UCSD-AML1 (cell line): Measurements from ENCODE around the gene ADPRS.
A peak's percentile ranks its signal among the peaks of the same experiment; 100 is the strongest.

Source experiments
- DNase-seq: peaks from one replicate; lab custom pipeline; 2025; ENCODE audit not compliant: unreplicated experiment; lab: John Stamatoyannopoulos, UW

ADPRS gene

GRCh38 chr1:36107394-36107793 lies 18.7 kb downstream of the ADPRS start:
- no peak for DNase-seq

- no peak for DNase-seq
These were observed 19.6 kb downstream of the ADPRS start for GRCh38 chr1:36108314-36108713.

DNA sequence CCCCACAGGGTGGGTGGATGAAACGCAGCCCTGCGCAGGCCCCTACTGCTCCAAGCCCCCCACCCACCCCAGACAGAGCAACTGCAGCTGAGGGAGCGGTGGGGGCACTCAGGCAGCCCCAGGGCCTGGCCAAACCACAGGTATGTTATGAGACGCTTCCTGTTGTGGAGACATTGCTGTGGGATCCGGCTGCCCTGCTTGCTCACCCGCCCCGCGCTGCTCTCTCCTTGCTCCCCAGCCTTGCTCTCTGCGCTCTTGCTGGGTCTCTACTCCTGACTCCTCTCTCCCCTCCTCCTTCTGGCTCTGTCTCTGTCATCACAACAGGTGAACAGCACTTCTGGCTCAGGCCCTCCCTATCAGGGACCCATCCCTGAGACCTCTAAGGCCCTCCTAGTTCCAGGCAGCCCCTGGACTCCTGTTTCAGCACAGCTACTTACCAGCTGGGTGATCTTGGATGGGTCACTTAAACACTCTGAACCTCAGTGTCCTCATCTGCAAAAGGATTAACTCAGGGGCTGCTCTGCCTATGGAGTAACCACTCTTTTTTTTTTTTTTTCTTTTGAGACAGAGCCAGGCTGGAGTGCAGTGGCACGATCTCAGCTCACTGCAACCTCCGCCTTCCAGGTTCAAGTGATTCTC lies 20.5 kb downstream of the ADPRS start:
- peak; percentile 22 for DNase-seq

GRCh38 chr1:36111151-36111550 lies 22.5 kb downstream of the ADPRS start:
- no peak for DNase-seq

DNA sequence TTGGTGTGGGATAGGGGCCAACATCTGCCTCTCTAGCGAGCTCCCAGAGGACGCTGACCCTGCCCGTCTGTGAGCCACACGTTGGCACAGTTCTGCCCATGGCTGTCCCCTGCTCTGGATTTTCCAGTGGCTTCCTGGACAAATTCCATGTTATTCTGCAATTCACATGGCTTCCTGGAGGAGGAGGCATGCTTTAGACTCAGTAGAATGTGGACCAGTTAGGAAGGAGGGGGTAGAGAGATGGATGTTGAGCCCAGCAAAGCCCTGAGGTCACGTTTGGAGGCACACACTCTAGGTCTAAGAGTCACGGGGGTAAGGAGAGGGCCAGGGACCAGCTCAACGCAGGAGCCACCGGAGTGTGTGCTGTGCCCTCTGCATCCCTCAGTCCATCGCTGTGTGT lies 24.1 kb downstream of the ADPRS start:
- no peak for DNase-seq

- DNase-seq: no peak
These were observed 25.7 kb downstream of the ADPRS start for GRCh38 chr1:36114371-36114770.

DNA sequence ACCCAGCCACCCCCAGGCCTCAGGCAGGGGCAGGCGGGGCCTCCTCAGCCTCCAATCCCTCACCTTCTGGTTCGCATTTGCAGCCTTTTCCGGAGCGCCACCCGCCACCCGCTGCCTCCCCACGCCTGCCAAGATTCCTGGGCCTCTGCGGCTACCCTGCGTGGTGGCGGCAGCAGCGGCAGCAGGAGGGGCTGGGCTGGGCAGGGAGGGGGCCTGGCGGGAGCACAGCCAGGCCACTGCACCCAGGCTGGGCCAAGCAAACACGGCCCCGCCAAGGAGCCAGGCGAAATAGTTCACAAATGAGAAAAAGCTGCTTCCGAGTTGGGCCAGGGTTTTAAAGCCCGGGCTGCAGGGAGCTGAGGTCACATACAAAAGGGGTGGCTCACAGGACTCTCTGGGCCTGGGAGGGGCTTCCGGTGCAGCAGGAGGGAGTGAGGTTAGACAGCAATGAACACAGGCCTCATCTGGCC lies 26.5 kb downstream of the ADPRS start:
- DNase-seq: no peak

DNA sequence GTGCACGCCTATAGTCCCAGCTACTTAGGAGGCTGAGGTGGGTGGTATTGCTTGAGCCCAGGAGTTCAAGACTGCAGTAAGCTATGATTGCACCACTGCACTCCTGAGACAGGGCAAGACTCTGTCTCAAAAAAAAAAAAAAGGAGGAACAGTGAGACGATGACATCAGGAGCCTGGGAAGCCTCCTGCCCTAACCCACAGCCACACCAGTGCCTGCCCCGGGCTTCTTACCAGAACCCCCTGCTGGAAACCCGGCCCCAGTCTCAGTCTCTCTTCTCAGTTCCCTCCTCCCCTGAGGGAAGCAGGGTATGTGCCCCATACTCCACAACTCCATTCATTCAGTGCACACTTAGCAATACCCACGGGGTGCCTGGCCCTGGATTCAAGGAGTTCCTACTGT lies 27.2 kb downstream of the ADPRS start:
- no peak for DNase-seq

- no peak for DNase-seq
These were observed 28.2 kb downstream of the ADPRS start for GRCh38 chr1:36116901-36117300.

DNA sequence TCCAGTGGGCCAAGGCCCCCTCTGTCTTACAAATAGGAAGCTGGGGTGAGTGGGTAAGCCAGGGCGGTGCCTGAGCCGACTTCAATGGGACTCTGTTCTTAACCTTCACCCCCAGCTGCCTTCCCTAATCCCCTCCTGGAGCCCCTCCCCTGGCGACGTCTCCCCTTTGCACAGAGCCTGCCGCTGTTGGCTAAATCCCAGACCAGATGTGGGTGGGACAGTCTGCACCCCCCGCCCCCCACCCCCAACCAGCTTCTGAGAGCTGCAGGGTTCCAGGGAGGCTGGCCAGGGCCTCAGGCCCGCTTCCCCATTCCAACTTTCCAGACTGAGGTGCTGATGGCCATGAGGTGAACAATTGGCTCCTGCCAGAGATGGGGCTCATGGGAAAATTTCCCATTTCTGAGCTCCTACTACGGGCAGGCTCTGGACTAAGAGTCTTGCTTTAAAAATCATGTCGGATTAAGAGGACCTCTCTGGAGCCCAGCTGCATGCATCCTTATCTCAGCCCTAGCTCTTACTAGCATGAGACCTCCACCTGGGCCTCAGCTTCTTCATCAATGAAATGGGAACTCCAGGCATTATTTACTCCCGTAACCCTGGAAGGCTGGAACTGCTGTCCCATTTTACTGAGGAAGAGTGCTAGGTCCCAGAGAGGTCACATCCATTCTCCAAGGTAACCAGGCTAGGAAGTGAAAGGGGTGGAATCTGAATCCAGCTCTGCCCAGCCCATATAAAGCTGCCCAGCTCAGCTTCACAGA lies 29.9 kb downstream of the ADPRS start:
- DNase-seq: no peak

- no peak for DNase-seq
These were observed 30.8 kb downstream of the ADPRS start for GRCh38 chr1:36119456-36119855.

GRCh38 chr1:36122062-36123030 lies 33.7 kb downstream of the ADPRS start:
- no peak for DNase-seq

DNA sequence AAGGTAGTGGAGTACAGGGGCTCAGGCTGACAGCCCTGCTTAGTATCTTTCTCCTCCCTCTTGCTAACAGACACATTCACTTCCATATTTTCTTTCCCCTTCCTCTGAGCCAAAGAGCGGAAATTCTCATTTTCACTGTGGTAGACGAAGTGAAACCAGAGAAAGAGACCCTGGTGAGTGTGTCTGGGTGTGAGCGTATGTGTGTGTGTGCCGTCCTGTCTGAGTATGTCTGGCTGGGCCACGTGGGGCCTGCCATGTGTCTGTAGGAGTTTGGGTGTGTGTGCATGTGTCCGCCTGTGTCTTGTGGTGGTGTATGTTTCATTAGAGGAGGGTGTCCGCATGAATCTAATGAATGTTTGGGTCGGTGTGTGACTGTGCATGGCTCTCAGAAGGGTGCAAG lies 34.7 kb downstream of the ADPRS start:
- no peak for DNase-seq

- no peak for DNase-seq
These were observed 35.9 kb downstream of the ADPRS start for GRCh38 chr1:36124404-36125128.

DNA sequence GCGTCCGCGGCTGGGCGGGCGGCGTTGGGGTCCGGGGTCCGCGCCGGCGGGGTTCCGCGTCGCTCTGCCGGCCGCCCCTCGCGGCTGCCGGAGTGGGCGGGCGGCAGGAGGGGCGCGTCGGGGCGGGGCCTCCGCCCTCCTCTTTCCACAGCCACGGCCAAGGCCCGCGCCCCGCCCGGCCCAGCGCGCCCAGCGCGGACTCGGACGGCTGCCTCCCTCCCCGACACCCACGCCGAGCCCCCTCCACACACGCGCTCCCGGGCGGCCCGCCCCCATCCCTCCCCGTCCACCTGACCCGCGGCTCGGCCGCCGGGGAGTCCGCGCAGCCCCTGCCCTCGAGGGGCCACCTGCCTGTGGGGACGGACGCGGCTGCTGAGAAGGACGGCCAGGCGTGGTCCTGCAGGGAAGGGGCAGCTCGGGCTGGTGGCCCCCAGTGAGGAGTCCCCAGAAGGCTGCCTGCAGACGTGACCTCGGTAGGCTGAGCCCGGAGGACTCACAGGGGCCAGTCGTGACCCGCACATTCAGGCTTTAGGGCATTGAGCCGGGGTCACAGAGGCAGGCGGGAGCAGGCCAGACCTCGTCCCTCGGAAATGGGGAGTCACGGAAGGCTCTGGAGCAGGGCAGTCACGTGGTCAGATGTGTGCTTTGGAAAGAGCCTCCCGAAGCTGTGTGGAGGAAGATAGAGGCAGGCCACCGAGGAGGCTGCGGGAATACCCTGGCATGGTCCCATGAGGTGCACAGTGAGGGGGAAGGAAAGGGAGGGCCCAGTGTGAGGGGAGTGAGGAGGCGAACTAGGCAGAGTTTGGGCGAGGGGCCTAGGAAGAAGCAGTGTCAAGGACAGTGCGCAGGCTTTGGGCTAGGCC lies 36.7 kb downstream of the ADPRS start, which contains the start of gene COL8A2:
TSS of gene COL8A2 (minus strand) at position 94 of the 863 bp plus-strand sequence. CDS start 24,980 bp downstream, outside the sequence.
- no peak for DNase-seq

- DNase-seq: no peak
These were observed 37.5 kb downstream of the ADPRS start for GRCh38 chr1:36126005-36126716.

GRCh38 chr1:36126797-36127500 lies 38.3 kb downstream of the ADPRS start:
- DNase-seq: no peak

DNA sequence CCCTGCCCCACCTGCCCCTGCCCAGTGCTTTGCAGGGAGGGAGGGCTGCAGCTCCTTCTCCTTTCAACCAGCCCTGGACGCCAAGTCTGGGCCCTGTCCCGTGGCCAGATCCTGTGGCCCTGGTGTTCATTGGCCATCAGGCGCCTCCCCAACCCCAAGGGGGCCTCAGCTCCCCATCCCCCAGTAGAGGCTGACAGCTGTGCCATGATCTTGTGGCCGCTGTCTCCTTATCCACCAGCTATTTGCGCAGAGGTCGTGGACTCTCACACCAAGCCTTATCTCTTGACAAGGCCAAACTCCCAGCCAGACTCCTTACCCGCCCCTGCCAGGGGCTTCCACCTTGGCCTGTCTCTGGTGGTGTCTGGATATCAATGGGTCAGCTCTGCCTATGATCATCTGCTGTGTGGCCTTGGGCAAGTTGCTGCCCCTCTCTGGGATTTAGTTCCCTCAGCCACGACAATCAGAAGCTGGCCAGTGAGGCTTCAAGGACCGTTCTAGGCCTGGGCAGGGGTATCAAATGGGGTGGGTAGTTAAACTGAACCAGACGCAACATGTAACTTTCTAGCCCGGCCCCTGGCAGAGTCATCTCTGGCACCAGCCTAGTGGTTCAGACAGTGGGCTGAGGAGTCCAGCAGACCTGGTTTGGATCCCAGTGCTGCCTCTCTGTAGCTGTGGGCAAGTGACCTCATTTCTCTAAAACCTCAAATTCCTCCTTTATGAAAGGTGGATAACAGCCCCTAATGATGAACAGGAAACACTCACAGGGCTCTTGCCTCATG lies 39.6 kb downstream of the ADPRS start:
- DNase-seq: no peak
